ENCODE measurements around the gene SPIRE2. TPM values are rescaled to one million over a fixed set of nuclear protein-coding genes. Genes with fewer than 3 reads are reported as not detected.
A peak's percentile ranks its signal among the peaks of the same experiment; 100 is the strongest.
"Not testable (repeated sequence)": the region's sequence is repeated elsewhere in the genome, so short reads cannot be mapped to it uniquely, and the experiment has no call there.

Gene SPIRE2
- polyA plus RNA-seq, 3 donors: 9.3 to 10.2 (median 9.5) TPM

- no peak for DNase-seq (ENCODE audit: low read depth in 3 of 3, low spot score in 2 of 3)
Observed at GRCh38 chr16:89862732-89863131, 34.5 kb downstream of the SPIRE2 start.

GRCh38 chr16:89863741-89864526 is 35.7 kb downstream of the SPIRE2 start:
- DNase-seq (ENCODE audit: low read depth in 3 of 3, low spot score in 2 of 3): no peak

- no peak for DNase-seq (ENCODE audit: low read depth in 3 of 3, low spot score in 2 of 3)
Observed at GRCh38 chr16:89864527-89864820, 36.2 kb downstream of the SPIRE2 start.

- DNase-seq (ENCODE audit: low read depth in 3 of 3, low spot score in 2 of 3): no peak
Observed at GRCh38 chr16:89867918-89868317, 39.6 kb downstream of the SPIRE2 start.

- no peak for DNase-seq (ENCODE audit: low read depth in 3 of 3, low spot score in 2 of 3)
Observed at GRCh38 chr16:89869911-89870310, 41.6 kb downstream of the SPIRE2 start.

- no peak for DNase-seq (ENCODE audit: low read depth in 3 of 3, low spot score in 2 of 3)
Observed at GRCh38 chr16:89870440-89870839, 42.2 kb downstream of the SPIRE2 start.

GRCh38 chr16:89871895-89872294 is 43.6 kb downstream of the SPIRE2 start:
- DNase-seq (ENCODE audit: low read depth in 3 of 3, low spot score in 2 of 3): no peak

- DNase-seq (ENCODE audit: low read depth in 3 of 3, low spot score in 2 of 3): peak; percentile 74 to 77 (median 75)
Observed at GRCh38 chr16:89873109-89873971, 45.1 kb downstream of the SPIRE2 start, which contains the start of gene TCF25. TCF25 (plus strand) TSS chr16:89873592; CDS start chr16:89873668, 76 bp downstream.

- peak; percentile 72 to 83 (median 81) for DNase-seq (ENCODE audit: low read depth in 3 of 3, low spot score in 2 of 3)
Observed at GRCh38 chr16:89873972-89874689, 45.9 kb downstream of the SPIRE2 start.

GRCh38 chr16:89879123-89879522 is 50.8 kb downstream of the SPIRE2 start:
- DNase-seq (ENCODE audit: low read depth in 3 of 3, low spot score in 2 of 3): not testable (repeated sequence)

GRCh38 chr16:89880477-89881367 is 52.4 kb downstream of the SPIRE2 start:
- DNase-seq (ENCODE audit: low read depth in 3 of 3, low spot score in 2 of 3): no peak

- DNase-seq (ENCODE audit: low read depth in 3 of 3, low spot score in 2 of 3): no peak
Observed at GRCh38 chr16:89881368-89881730, 53.1 kb downstream of the SPIRE2 start.

GRCh38 chr16:89883346-89884040 is 55.2 kb downstream of the SPIRE2 start:
- DNase-seq (ENCODE audit: low read depth in 3 of 3, low spot score in 2 of 3): no peak

- no peak for DNase-seq (ENCODE audit: low read depth in 3 of 3, low spot score in 2 of 3)
Observed at GRCh38 chr16:89884041-89884421, 55.8 kb downstream of the SPIRE2 start.

- no peak for DNase-seq (ENCODE audit: low read depth in 3 of 3, low spot score in 2 of 3)
Observed at GRCh38 chr16:89887243-89887642, 59.0 kb downstream of the SPIRE2 start.

GRCh38 chr16:89890200-89890599 is 61.9 kb downstream of the SPIRE2 start:
- no peak for DNase-seq (ENCODE audit: low read depth in 3 of 3, low spot score in 2 of 3)

GRCh38 chr16:89890886-89891657 is 62.8 kb downstream of the SPIRE2 start:
- DNase-seq (ENCODE audit: low read depth in 3 of 3, low spot score in 2 of 3): no peak

GRCh38 chr16:89892055-89892630 is 63.9 kb downstream of the SPIRE2 start:
- DNase-seq (ENCODE audit: low read depth in 3 of 3, low spot score in 2 of 3): no peak

GRCh38 chr16:89892635-89893034 is 64.4 kb downstream of the SPIRE2 start:
- DNase-seq (ENCODE audit: low read depth in 3 of 3, low spot score in 2 of 3): no peak

All from right renal cortex interstitium (tissue), 3 donors.